ENCODE measurements around the gene WDR64. TPM values are rescaled to one million over a fixed set of nuclear protein-coding genes. Genes with fewer than 3 reads are reported as not detected.

The WDR64 gene
- polyA plus RNA-seq, 1 donor (not counting 4 experiments of a cell fraction or from before 2014, with no cell fraction given): not detected

- DNase-seq (ENCODE audit: low read depth, low spot score): no peak
- H3K27me3 ChIP-seq (ENCODE audit: control insufficient read depth, extremely low read depth, insufficient read depth, low read length): no peaks in the 10 kb centered on the region
- H3K27ac ChIP-seq (ENCODE audit: control insufficient read depth, insufficient read depth, low read length): no peak overlapping the region
- no peaks in the 10 kb centered on the region for H3K36me3 ChIP-seq (ENCODE audit: control insufficient read depth in 2 of 2, extremely low read depth in 1 of 2, insufficient read depth in 2 of 2, low read length in 2 of 2)
- H2AFZ ChIP-seq (ENCODE audit: control insufficient read depth, low read length): no peak overlapping the region
- H4K20me1 ChIP-seq (ENCODE audit: control insufficient read depth, extremely low read depth, insufficient read depth, low read length): no peaks in the 10 kb centered on the region
- H3K9me1 ChIP-seq (ENCODE audit: control insufficient read depth, extremely low read depth, insufficient read depth, low read length): no peaks in the 10 kb centered on the region
- H3K4me3 ChIP-seq (ENCODE audit: control insufficient read depth in 2 of 3, extremely low read depth in 1 of 3, insufficient read depth in 2 of 3, low read depth in 1 of 3, low read length in 3 of 3): no peak overlapping the region
- no peak overlapping the region for H3K4me2 ChIP-seq (ENCODE audit: control insufficient read depth, extremely low read depth, insufficient read depth, low read depth, low read length)
- TF ChIP-seq, protein P1, sequence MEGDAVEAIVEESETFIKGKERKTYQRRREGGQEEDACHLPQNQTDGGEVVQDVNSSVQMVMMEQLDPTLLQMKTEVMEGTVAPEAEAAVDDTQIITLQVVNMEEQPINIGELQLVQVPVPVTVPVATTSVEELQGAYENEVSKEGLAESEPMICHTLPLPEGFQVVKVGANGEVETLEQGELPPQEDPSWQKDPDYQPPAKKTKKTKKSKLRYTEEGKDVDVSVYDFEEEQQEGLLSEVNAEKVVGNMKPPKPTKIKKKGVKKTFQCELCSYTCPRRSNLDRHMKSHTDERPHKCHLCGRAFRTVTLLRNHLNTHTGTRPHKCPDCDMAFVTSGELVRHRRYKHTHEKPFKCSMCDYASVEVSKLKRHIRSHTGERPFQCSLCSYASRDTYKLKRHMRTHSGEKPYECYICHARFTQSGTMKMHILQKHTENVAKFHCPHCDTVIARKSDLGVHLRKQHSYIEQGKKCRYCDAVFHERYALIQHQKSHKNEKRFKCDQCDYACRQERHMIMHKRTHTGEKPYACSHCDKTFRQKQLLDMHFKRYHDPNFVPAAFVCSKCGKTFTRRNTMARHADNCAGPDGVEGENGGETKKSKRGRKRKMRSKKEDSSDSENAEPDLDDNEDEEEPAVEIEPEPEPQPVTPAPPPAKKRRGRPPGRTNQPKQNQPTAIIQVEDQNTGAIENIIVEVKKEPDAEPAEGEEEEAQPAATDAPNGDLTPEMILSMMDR (optimal IDR thresholded peaks at IDR 0.05 in 1 of 3, IDR thresholded peaks at IDR 0.05 in 1 of 3, conservative IDR thresholded peaks at IDR 0.05 in 1 of 3; ENCODE audit: extremely low read depth in 1 of 3, insufficient read depth in 2 of 3, low read length in 3 of 3): no peak
- TF ChIP-seq EZH2 (IDR thresholded peaks at IDR 0.05; ENCODE audit: low read length): no peak
- no peak overlapping the region for H3K9ac ChIP-seq (ENCODE audit: control insufficient read depth, extremely low read depth, insufficient read depth, low read length)
- H3K9me3 ChIP-seq (ENCODE audit: control insufficient read depth, low read depth, low read length): no peaks in the 10 kb centered on the region
- H3K4me1 ChIP-seq (ENCODE audit: control insufficient read depth, extremely low read depth, insufficient read depth, low read length): no peaks in the 10 kb centered on the region
- H3K79me2 ChIP-seq (ENCODE audit: control insufficient read depth, insufficient read depth, low read length): no peaks in the 10 kb centered on the region
- dilution Hi-C loops (cut with MboI; ENCODE audit: extremely low pct_ligation_motif_present, low sequenced_read_pairs): no loop called here
- FAIRE-seq: no peak
These were observed 20.2 kb downstream of the WDR64 start for GRCh38 chr1:241672301-241672700.

- Histone ChIP-seq H3K9me3 (ENCODE audit: control insufficient read depth, low read depth, low read length) (no peaks in the 10 kb centered on the region), H3K4me2 (ENCODE audit: control insufficient read depth, extremely low read depth, insufficient read depth, low read depth, low read length) (no peak overlapping the region), H4K20me1 (ENCODE audit: control insufficient read depth, extremely low read depth, insufficient read depth, low read length) (no peaks in the 10 kb centered on the region), H3K79me2 (ENCODE audit: control insufficient read depth, insufficient read depth, low read length) (no peaks in the 10 kb centered on the region), H3K9ac (ENCODE audit: control insufficient read depth, extremely low read depth, insufficient read depth, low read length) (no peak overlapping the region), H3K4me3 (ENCODE audit: control insufficient read depth in 2 of 3, extremely low read depth in 1 of 3, insufficient read depth in 2 of 3, low read depth in 1 of 3, low read length in 3 of 3) (no peak overlapping the region), H3K4me1 (ENCODE audit: control insufficient read depth, extremely low read depth, insufficient read depth, low read length) (no peaks in the 10 kb centered on the region), H3K9me1 (ENCODE audit: control insufficient read depth, extremely low read depth, insufficient read depth, low read length) (no peaks in the 10 kb centered on the region), H3K27me3 (ENCODE audit: control insufficient read depth, extremely low read depth, insufficient read depth, low read length) (no peaks in the 10 kb centered on the region), H3K27ac (ENCODE audit: control insufficient read depth, insufficient read depth, low read length) (no peak overlapping the region), H3K36me3 (ENCODE audit: control insufficient read depth in 2 of 2, extremely low read depth in 1 of 2, insufficient read depth in 2 of 2, low read length in 2 of 2) (no peaks in the 10 kb centered on the region), H2AFZ (ENCODE audit: control insufficient read depth, low read length) (no peak overlapping the region)
- TF ChIP-seq EZH2 (IDR thresholded peaks at IDR 0.05; ENCODE audit: low read length): no peak
- TF ChIP-seq, protein P1 (optimal IDR thresholded peaks at IDR 0.05 in 1 of 3, IDR thresholded peaks at IDR 0.05 in 1 of 3, conservative IDR thresholded peaks at IDR 0.05 in 1 of 3; ENCODE audit: extremely low read depth in 1 of 3, insufficient read depth in 2 of 3, low read length in 3 of 3): no peak
- dilution Hi-C loops (cut with MboI; ENCODE audit: extremely low pct_ligation_motif_present, low sequenced_read_pairs): no loop called here
- DNase-seq (ENCODE audit: low read depth, low spot score) (no peak), FAIRE-seq (no peak)
These were observed 22.8 kb downstream of the WDR64 start for GRCh38 chr1:241674805-241675384.
